Measurements from ENCODE around the gene SIDT2. TPM values are rescaled to one million over a fixed set of nuclear protein-coding genes. Genes with fewer than 3 reads are reported as not detected.

Gene SIDT2
- total RNA-seq (2022; extraction: Qiagen RNA extraction; ENCODE audit: low read depth), result 3.9 to 5.5 TPM (median 4.8 TPM) in 5 replicates

GRCh38 chr11:117178210-117179034 lies at the start of gene SIDT2:
SIDT2 (plus strand) TSS chr11:117178743; CDS start chr11:117179264, 521 bp downstream.

GRCh38 chr11:117143871-117144476 lies 34.6 kb upstream of the SIDT2 start, which contains the start of gene PAFAH1B2:
PAFAH1B2 (plus strand) TSS chr11:117144287; CDS start chr11:117152448, 8,161 bp downstream.

GRCh38 chr11:117199053-117199915 lies 20.7 kb downstream of the SIDT2 start, which contains the start of gene TAGLN:
TAGLN (plus strand) TSS chr11:117199370; CDS start chr11:117203014, 3,644 bp downstream.

GRCh38 chr11:117231842-117232091 lies 53.2 kb downstream of the SIDT2 start, which contains the start of gene PCSK7:
PCSK7 (minus strand) TSS chr11:117232073; CDS start chr11:117229844, 2,229 bp downstream.

GRCh38 chr11:117232092-117232878 lies 53.7 kb downstream of the SIDT2 start, which contains the start of gene RNF214:
RNF214 (plus strand) TSS chr11:117232671; CDS start chr11:117234273, 1,602 bp downstream.

Other genes starting within 250 kb of the SIDT2 start
- 8.2 to 10.5 TPM (median 8.9 TPM) in 5 replicates for gene SIK3, start 80.3 kb upstream of the SIDT2 start, total RNA-seq (2022; extraction: Qiagen RNA extraction; ENCODE audit: low read depth)
- 33.0 to 45.5 TPM (median 35.0 TPM) in 5 replicates for gene PAFAH1B2, start 34.5 kb upstream of the SIDT2 start, total RNA-seq (2022; extraction: Qiagen RNA extraction; ENCODE audit: low read depth)
- 58.2 to 141 TPM (median 109 TPM) in 5 replicates for gene TAGLN, start 20.6 kb downstream of the SIDT2 start, total RNA-seq (2022; extraction: Qiagen RNA extraction; ENCODE audit: low read depth)
- 14.6 to 20.2 TPM (median 17.4 TPM) in 5 replicates for gene PCSK7, start 53.3 kb downstream of the SIDT2 start, total RNA-seq (2022; extraction: Qiagen RNA extraction; ENCODE audit: low read depth)
- 8.7 to 11.6 TPM (median 9.4 TPM) in 5 replicates for gene RNF214, start 53.9 kb downstream of the SIDT2 start, total RNA-seq (2022; extraction: Qiagen RNA extraction; ENCODE audit: low read depth)
- gene BACE1-AS, start 112.6 kb downstream of the SIDT2 start, total RNA-seq (2022; extraction: Qiagen RNA extraction; ENCODE audit: low read depth), result 1.6 to 2.5 TPM (median 2.4 TPM) in 5 replicates
- 7.5 to 10.3 TPM (median 8.7 TPM) in 5 replicates for gene BACE1, start 137.5 kb downstream of the SIDT2 start, total RNA-seq (2022; extraction: Qiagen RNA extraction; ENCODE audit: low read depth)
- gene CEP164, start 149.1 kb downstream of the SIDT2 start, total RNA-seq (2022; extraction: Qiagen RNA extraction; ENCODE audit: low read depth), result 15.1 to 18.5 TPM (median 17.3 TPM) in 5 replicates

All from A549 treated with CpdA at 1 μM for 4 hours (cell line).